Hepatocyte (in vitro differentiated cells): ENCODE data around the gene F13A1. TPM values are rescaled to one million over a fixed set of nuclear protein-coding genes. Genes with fewer than 3 reads are reported as not detected.

Experiments used
- DNase-seq: peaks from one replicate; pipeline ENCODE4 v3.0.0-alpha.2; 2016; ENCODE audit warnings: low spot score
- H2AFZ ChIP-seq: fragments of 200-600 bp; sonication (generic); 2 replicates; pipeline ENCODE4 v1.6.0; 2016; ENCODE audit warnings: antibody characterized with exemption, mild to moderate bottlenecking
- H3K27ac ChIP-seq: fragments of 200-600 bp; sonication (generic); 2 replicates; pipeline ENCODE4 v1.5.1; 2016; ENCODE audit warnings: mild to moderate bottlenecking
- H3K27me3 ChIP-seq: fragments of 200-600 bp; sonication (generic); 2 replicates; pipeline ENCODE4 v1.6.1; 2016
- H3K36me3 ChIP-seq: fragments of 200-600 bp; sonication (generic); replicated peaks from 2 replicates; pipeline ENCODE4 v1.5.1; 2016; ENCODE audit warnings: low read depth; ENCODE audit not compliant: insufficient read depth
- H3K4me1 ChIP-seq: fragments of 200-600 bp; sonication (generic); 2 replicates; pipeline ENCODE4 v1.5.1; 2016; ENCODE audit warnings: mild to moderate bottlenecking, moderate library complexity; ENCODE audit not compliant: insufficient read depth
- H3K4me2 ChIP-seq: fragments of 200-600 bp; sonication (generic); 2 replicates; pipeline ENCODE4 v1.6.0; 2016
- H3K4me3 ChIP-seq: fragments of 200-600 bp; sonication (generic); 2 replicates; pipeline ENCODE4 v1.5.1; 2016; ENCODE audit warnings: mild to moderate bottlenecking
- H3K79me2 ChIP-seq: fragments of 200-600 bp; sonication (generic); 2 replicates; pipeline ENCODE4 v1.6.0; 2017; ENCODE audit warnings: mild to moderate bottlenecking
- H3K9me2 ChIP-seq: fragments of 200-600 bp; sonication (generic); replicated peaks from 2 replicates; pipeline ENCODE4 v1.6.0; 2017; ENCODE audit warnings: mild to moderate bottlenecking; ENCODE audit not compliant: insufficient read depth
- H3K9me3 ChIP-seq: fragments of 200-600 bp; sonication (generic); 2 replicates; pipeline ENCODE4 v1.5.1; 2016; ENCODE audit warnings: low read depth, mild to moderate bottlenecking
- H4K20me1 ChIP-seq: fragments of 200-600 bp; sonication (generic); 2 replicates; pipeline ENCODE4 v1.6.0; 2016; ENCODE audit warnings: mild to moderate bottlenecking; ENCODE audit not compliant: insufficient read depth, poor library complexity, severe bottlenecking
- CTCF ChIP-seq: fragments of 200-600 bp; sonication (generic); IDR thresholded peaks from 2 replicates; pipeline ENCODE4 v1.5.1; 2016; ENCODE audit warnings: antibody characterized with exemption, mild to moderate bottlenecking; ENCODE audit not compliant: poor library complexity
- EZH2 ChIP-seq: fragments of 200-600 bp; sonication (generic); IDR thresholded peaks from 2 replicates; pipeline ENCODE4 v1.6.1; 2016; ENCODE audit warnings: antibody characterized with exemption, mild to moderate bottlenecking, borderline replicate concordance
- EZH2phosphoT487 ChIP-seq: fragments of 200-600 bp; sonication (generic); IDR thresholded peaks from one replicate; pipeline ENCODE4 v1.6.1; 2018; ENCODE audit warnings: antibody characterized with exemption, mild to moderate bottlenecking, low read depth, moderate library complexity; ENCODE audit not compliant: unreplicated experiment, severe bottlenecking
- WGBS: methylation state at CpG from one replicate; pipeline ENCODE4 v1.1.6; 2016; ENCODE audit warnings: low lambda C conversion rate; ENCODE audit errors: missing lambda C conversion rate; 5-methylcytosine and 5-hydroxymethylcytosine counted together
- polyA plus RNA-seq: library from polyadenylated mRNA; unstranded; fragments of >200 nt; fragmentation: Nextera tagmentation; extraction: Ambion mirVana; gene quantifications from 2 replicates; pipeline ENCODE4 v1.2.1, GENCODE V29; 2016
- total RNA-seq: library from RNA; depleted of rRNA; stranded (reverse); fragments of >200 nt; gene quantifications from 2 replicates; pipeline ENCODE4 v1.2.3, GENCODE V29; 2014

The F13A1 gene
- total and polyA plus RNA-seq, 2 experiments from 2014 or later, result 3.7 to 8.5 TPM

- no peaks in the 10 kb centered on the region for H3K4me1 ChIP-seq
- H3K4me3 ChIP-seq, result no peak overlapping the region
- no peaks in the 10 kb centered on the region for H3K36me3 ChIP-seq
- H3K27me3 ChIP-seq, result no peaks in the 10 kb centered on the region
- TF ChIP-seq EZH2, result no peak
- TF ChIP-seq CTCF, result no peak
- no peak for TF ChIP-seq EZH2phosphoT487
- no peaks in the 10 kb centered on the region for H3K9me3 ChIP-seq
- WGBS, result 81% methylated on average over 7 of the region's 7 CpGs
- H3K79me2 ChIP-seq, result no peaks in the 10 kb centered on the region
- no peak for DNase-seq
- H3K27ac ChIP-seq, result no peak overlapping the region
- no peak overlapping the region for H2AFZ ChIP-seq
- no peaks in the 10 kb centered on the region for H4K20me1 ChIP-seq
- H3K9me2 ChIP-seq, result no peaks in the 10 kb centered on the region
- no peak overlapping the region for H3K4me2 ChIP-seq
Observed at GRCh38 chr6:6193221-6193745, 127.2 kb downstream of the F13A1 start.

- Histone ChIP-seq H3K4me1 (no peaks in the 10 kb centered on the region), H3K9me3 (no peaks in the 10 kb centered on the region), H3K4me2 (no peak overlapping the region), H3K79me2 (no peaks in the 10 kb centered on the region), H3K27ac (no peak overlapping the region), H4K20me1 (no peaks in the 10 kb centered on the region), H3K27me3 (no peaks in the 10 kb centered on the region), H3K36me3 (no peaks in the 10 kb centered on the region), H2AFZ (no peak overlapping the region), H3K4me3 (no peak overlapping the region), H3K9me2 (no peaks in the 10 kb centered on the region)
- no peak for DNase-seq
- TF ChIP-seq CTCF (no peak), EZH2phosphoT487 (no peak), EZH2 (no peak)
- 82% methylated on average over 1 of the region's 1 CpG for WGBS
Observed at GRCh38 chr6:6191909-6192308, 128.6 kb downstream of the F13A1 start.

- no peak for TF ChIP-seq CTCF
- no peak for TF ChIP-seq EZH2phosphoT487
- TF ChIP-seq EZH2, result no peak
- H3K4me2 ChIP-seq, result no peak overlapping the region
- H3K9me2 ChIP-seq, result no peaks in the 10 kb centered on the region
- H3K4me3 ChIP-seq, result no peak overlapping the region
- H3K79me2 ChIP-seq, result no peaks in the 10 kb centered on the region
- no peak overlapping the region for H3K27ac ChIP-seq
- H2AFZ ChIP-seq, result no peak overlapping the region
- H4K20me1 ChIP-seq, result no peaks in the 10 kb centered on the region
- no peaks in the 10 kb centered on the region for H3K9me3 ChIP-seq
- H3K27me3 ChIP-seq, result no peaks in the 10 kb centered on the region
- no peak for DNase-seq
- no peaks in the 10 kb centered on the region for H3K4me1 ChIP-seq
- no peaks in the 10 kb centered on the region for H3K36me3 ChIP-seq
- 41% methylated on average over 2 of the region's 2 CpGs for WGBS
Observed at GRCh38 chr6:6191476-6191875, 129.0 kb downstream of the F13A1 start.

GRCh38 chr6:6180684-6181083, 139.8 kb downstream of the F13A1 start:
- H3K4me1 ChIP-seq, result no peaks in the 10 kb centered on the region
- H3K4me2 ChIP-seq, result no peak overlapping the region
- no peaks in the 10 kb centered on the region for H3K79me2 ChIP-seq
- H3K36me3 ChIP-seq, result no peaks in the 10 kb centered on the region
- 78% methylated on average over 2 of the region's 2 CpGs for WGBS
- no peak overlapping the region for H3K27ac ChIP-seq
- no peak overlapping the region for H3K4me3 ChIP-seq
- H3K9me3 ChIP-seq, result no peaks in the 10 kb centered on the region
- no peaks in the 10 kb centered on the region for H4K20me1 ChIP-seq
- no peaks in the 10 kb centered on the region for H3K9me2 ChIP-seq
- TF ChIP-seq EZH2phosphoT487 (no peak), EZH2 (no peak), CTCF (no peak)
- no peak overlapping the region for H2AFZ ChIP-seq
- peaks cover 11% of the 10 kb centered on the region for H3K27me3 ChIP-seq
- no peak for DNase-seq
